KMS-11 (cell line): ENCODE measurements around the gene CLIP3.

Experiments used
- H2AFZ ChIP-seq: fragments of 200-600 bp; sonication (generic); 2 replicates; pipeline ENCODE4 v1.6.1; 2016; ENCODE audit warnings: antibody characterized with exemption, mixed run types, low read depth
- H3K27ac ChIP-seq: fragments of 200-600 bp; sonication (generic); 2 replicates; pipeline ENCODE4 v1.6.1; 2016; ENCODE audit warnings: mild to moderate bottlenecking, mixed run types
- H3K27me3 ChIP-seq: fragments of 200-600 bp; sonication (generic); 2 replicates; pipeline ENCODE4 v1.6.1; 2017; ENCODE audit warnings: mild to moderate bottlenecking, low read depth, mixed run types, moderate library complexity; ENCODE audit not compliant: insufficient read depth
- H3K36me3 ChIP-seq: fragments of 200-600 bp; sonication (generic); 2 replicates; pipeline ENCODE4 v1.6.1; 2017; ENCODE audit warnings: mild to moderate bottlenecking, mixed run types; ENCODE audit not compliant: insufficient read depth
- H3K4me1 ChIP-seq: fragments of 200-600 bp; sonication (generic); 2 replicates; pipeline ENCODE4 v1.6.1; 2016; ENCODE audit warnings: mild to moderate bottlenecking, low read depth, mixed run types; ENCODE audit not compliant: poor library complexity, severe bottlenecking
- H3K4me2 ChIP-seq: fragments of 200-600 bp; sonication (generic); 2 replicates; pipeline ENCODE4 v1.7.0; 2016; ENCODE audit warnings: mild to moderate bottlenecking, mixed run types
- H3K4me3 ChIP-seq: fragments of 200-600 bp; sonication (generic); IDR thresholded peaks from 2 replicates; pipeline ENCODE4 v1.6.1; 2017; ENCODE audit warnings: low read depth, low read length, mixed read lengths; ENCODE audit not compliant: insufficient read depth
- H3K79me2 ChIP-seq: fragments of 200-600 bp; sonication (generic); 2 replicates; pipeline ENCODE4 v1.6.1; 2016; ENCODE audit warnings: low read depth, mixed run types; ENCODE audit not compliant: insufficient read depth
- H3K9ac ChIP-seq: fragments of 200-600 bp; sonication (generic); 2 replicates; pipeline ENCODE4 v1.6.1; 2016; ENCODE audit warnings: mild to moderate bottlenecking, mixed run types
- H4K20me1 ChIP-seq: fragments of 200-600 bp; sonication (generic); 2 replicates; pipeline ENCODE4 v1.6.1; 2016; ENCODE audit warnings: mild to moderate bottlenecking, mixed run types; ENCODE audit not compliant: insufficient read depth
- CTCF ChIP-seq: fragments of 200-600 bp; sonication (generic); conservative IDR thresholded peaks from 2 replicates; pipeline ENCODE4 v1.6.1; 2017; ENCODE audit warnings: low read depth, mild to moderate bottlenecking, antibody characterized with exemption, low read length, moderate library complexity, mixed read lengths

Gene CLIP3

GRCh38 chr19:35975608-35976214 is 57.0 kb downstream of the CLIP3 start:
- H3K4me3 ChIP-seq = no peak overlapping the region
- peaks cover 54% of the 10 kb centered on the region for H3K27me3 ChIP-seq
- no peaks in the 10 kb centered on the region for H4K20me1 ChIP-seq
- H3K4me2 ChIP-seq = no peak overlapping the region
- H2AFZ ChIP-seq = no peak overlapping the region
- no peak for TF ChIP-seq CTCF
- H3K4me1 ChIP-seq = no peaks in the 10 kb centered on the region
- no peaks in the 10 kb centered on the region for H3K36me3 ChIP-seq
- H3K27ac ChIP-seq = no peak overlapping the region
- H3K79me2 ChIP-seq = no peaks in the 10 kb centered on the region
- no peak overlapping the region for H3K9ac ChIP-seq

- no peak overlapping the region for H3K9ac ChIP-seq
- H3K36me3 ChIP-seq = no peaks in the 10 kb centered on the region
- no peaks in the 10 kb centered on the region for H3K79me2 ChIP-seq
- no peaks in the 10 kb centered on the region for H3K4me1 ChIP-seq
- TF ChIP-seq CTCF = no peak
- H3K27ac ChIP-seq = no peak overlapping the region
- peaks cover 52% of the 10 kb centered on the region; the same call in 1 of the 2 replicates for H3K27me3 ChIP-seq
- no peak overlapping the region for H2AFZ ChIP-seq
- H3K4me3 ChIP-seq = no peak overlapping the region
- no peaks in the 10 kb centered on the region for H4K20me1 ChIP-seq
- no peak overlapping the region for H3K4me2 ChIP-seq
Measured at GRCh38 chr19:35973487-35973886, 59.2 kb downstream of the CLIP3 start.

GRCh38 chr19:35966771-35967170 is 65.9 kb downstream of the CLIP3 start:
- no peaks in the 10 kb centered on the region for H3K79me2 ChIP-seq
- no peak overlapping the region for H3K4me3 ChIP-seq
- no peak overlapping the region for H3K9ac ChIP-seq
- H2AFZ ChIP-seq = no peak overlapping the region
- H3K4me2 ChIP-seq = no peak overlapping the region
- H4K20me1 ChIP-seq = no peaks in the 10 kb centered on the region
- TF ChIP-seq CTCF = no peak
- H3K4me1 ChIP-seq = no peaks in the 10 kb centered on the region
- peaks cover 24% of the 10 kb centered on the region; the same call in 1 of the 2 replicates for H3K27me3 ChIP-seq
- no peaks in the 10 kb centered on the region for H3K36me3 ChIP-seq
- no peak overlapping the region for H3K27ac ChIP-seq
